Measurements from ENCODE around the gene TTBK2.

TTBK2 gene

DNA sequence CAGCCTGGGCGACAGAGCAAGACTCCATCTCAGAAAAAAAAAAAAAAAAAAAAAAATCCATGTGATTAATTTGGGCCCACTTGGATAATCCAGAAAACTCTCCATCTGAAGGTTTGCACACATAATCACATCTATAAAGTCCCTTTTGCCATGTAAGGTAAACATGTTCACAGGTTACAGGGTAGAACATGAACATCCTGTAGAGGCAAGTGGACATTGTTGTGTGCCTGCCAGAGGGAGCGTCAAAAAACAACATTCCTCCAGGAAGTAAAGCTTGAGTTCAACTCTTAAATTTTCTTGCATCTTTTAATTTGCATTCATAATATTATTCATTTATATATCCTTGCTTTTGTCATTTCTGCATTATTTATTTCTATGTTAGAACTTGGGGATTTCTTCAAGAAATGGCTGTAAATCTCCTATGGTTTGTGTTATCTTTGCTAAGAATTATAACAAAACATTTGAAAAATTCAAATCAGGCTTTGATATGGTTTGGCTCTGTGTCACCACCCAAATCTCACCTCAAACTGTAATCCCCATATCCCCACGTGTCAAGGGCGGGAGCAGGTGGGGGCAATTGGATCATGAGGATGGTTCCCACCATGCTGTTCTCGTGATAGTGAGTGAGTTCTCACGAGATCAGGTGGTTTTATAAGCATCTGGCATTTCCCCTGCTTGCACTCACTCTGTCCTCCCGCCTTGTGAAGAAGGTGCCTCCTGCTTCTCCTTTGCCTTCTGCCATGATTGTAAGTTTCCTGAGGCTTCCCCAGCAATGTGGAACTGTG lies 11.3 kb upstream of the TTBK2 start:
- no peaks in the 10 kb centered on the region for H3K9me3 ChIP-seq (ENCODE audit: control insufficient read depth, insufficient read depth, low read length)
- H3K36me3 ChIP-seq (ENCODE audit: control insufficient read depth, insufficient read depth, low read length), result no peaks in the 10 kb centered on the region
- H3K27me3 ChIP-seq (ENCODE audit: control insufficient read depth, insufficient read depth, low read length), result no peaks in the 10 kb centered on the region
- H3K9ac ChIP-seq (ENCODE audit: low read depth, low read length), result no peak overlapping the region
- no peak overlapping the region for H3K27ac ChIP-seq (ENCODE audit: low read depth, low read length)
- H3K4me1 ChIP-seq (ENCODE audit: control insufficient read depth, insufficient read depth, low read length), result no peaks in the 10 kb centered on the region
- no peak overlapping the region for H3K4me3 ChIP-seq (ENCODE audit: low read depth, low read length)

DNA sequence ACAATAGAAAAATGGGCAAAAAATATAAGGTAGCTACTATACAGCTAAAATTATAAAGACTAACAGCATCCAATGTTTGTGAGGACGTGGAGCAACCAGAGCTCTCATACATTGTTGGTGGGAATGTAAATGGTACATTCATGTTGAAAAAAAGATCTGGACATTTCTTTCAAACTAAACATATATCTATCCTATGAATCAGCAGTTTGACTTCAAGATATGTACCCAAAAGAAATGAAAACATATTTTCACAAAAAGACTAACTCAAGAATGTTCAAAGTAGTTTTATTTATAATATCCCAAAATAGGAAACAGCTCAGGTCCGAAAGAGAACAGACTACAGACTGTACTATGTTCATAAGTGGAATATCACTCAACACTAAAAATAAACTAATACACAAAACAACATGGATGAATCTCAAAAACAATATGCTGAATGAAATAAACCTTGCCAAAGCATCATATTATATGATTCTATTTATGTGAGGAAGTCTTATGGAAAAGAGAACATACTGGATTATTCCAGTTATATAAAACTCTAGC lies 8.8 kb upstream of the TTBK2 start:
- Histone ChIP-seq H3K27me3 (ENCODE audit: control insufficient read depth, insufficient read depth, low read length) (no peaks in the 10 kb centered on the region), H3K27ac (ENCODE audit: low read depth, low read length) (no peak overlapping the region), H3K9ac (ENCODE audit: low read depth, low read length) (no peak overlapping the region), H3K9me3 (ENCODE audit: control insufficient read depth, insufficient read depth, low read length) (no peaks in the 10 kb centered on the region), H3K4me3 (ENCODE audit: low read depth, low read length) (no peak overlapping the region), H3K36me3 (ENCODE audit: control insufficient read depth, insufficient read depth, low read length) (no peaks in the 10 kb centered on the region), H3K4me1 (ENCODE audit: control insufficient read depth, insufficient read depth, low read length) (no peaks in the 10 kb centered on the region)

DNA sequence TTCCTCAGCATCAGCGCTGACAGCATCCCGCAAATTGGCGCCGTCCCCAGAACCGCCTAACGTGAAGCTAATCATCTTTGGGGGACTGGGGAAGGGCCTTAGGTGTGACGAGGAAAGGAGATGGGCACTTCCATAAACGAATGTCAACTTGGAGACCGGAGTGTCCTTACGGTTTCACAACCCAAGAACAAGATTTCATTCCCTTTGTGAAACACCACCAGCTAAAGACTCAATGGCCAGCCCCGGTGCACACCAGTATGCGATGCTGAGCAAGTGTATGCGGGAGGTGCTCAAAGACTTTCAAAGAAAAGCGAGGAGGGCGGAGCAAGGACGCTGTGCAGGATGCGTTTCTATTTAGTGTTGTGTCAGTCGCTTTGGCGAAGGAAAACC lies 759 bp upstream of the TTBK2 start:
- Histone ChIP-seq H3K4me1 (ENCODE audit: control insufficient read depth, insufficient read depth, low read length) (peaks cover 13% of the 10 kb centered on the region; the same call in 1 of the 2 replicates), H3K36me3 (ENCODE audit: control insufficient read depth, insufficient read depth, low read length) (no peaks in the 10 kb centered on the region), H3K27ac (ENCODE audit: low read depth, low read length) (no peak overlapping the region), H3K27me3 (ENCODE audit: control insufficient read depth, insufficient read depth, low read length) (peaks cover 6% of the 10 kb centered on the region), H3K4me3 (ENCODE audit: low read depth, low read length) (peak overlapping the region; percentile 94), H3K9ac (ENCODE audit: low read depth, low read length) (no peak overlapping the region), H3K9me3 (ENCODE audit: control insufficient read depth, insufficient read depth, low read length) (no peaks in the 10 kb centered on the region)

DNA sequence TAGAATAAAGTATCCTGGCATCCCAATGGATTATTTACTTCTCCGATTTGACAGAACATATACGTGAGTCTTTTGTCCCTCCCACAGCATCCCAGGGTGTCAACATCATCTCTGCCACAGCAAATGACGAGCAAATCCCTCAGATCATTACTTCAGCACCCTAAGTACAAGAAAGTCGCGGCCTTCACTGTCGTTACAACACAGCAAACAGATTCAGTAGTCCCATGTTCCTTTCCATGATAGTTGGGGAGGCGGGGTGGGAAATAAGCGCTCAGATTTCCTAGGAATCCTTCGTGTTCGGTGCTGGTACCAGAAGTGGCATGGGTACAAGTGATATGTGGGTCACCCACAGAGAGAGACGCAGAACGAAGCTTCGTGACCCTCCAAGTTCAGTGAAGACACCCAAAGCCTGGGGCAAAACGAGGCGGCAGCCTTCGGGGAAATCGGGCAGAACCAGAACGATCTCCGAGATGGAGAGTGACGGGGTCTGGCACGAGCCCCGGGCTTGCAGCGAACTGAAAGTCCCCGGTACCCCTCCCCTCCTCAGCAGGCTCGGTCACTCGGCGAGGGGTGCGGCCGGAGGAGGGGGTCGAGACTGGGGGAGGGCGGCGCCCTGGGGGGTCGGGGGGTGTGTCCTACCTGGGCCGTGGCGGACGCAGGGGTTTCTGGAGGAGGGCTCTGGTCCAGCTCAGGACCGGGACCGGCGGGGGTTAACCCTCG lies 619 bp downstream of the TTBK2 start:
- H3K4me3 ChIP-seq (ENCODE audit: low read depth, low read length), result peak overlapping the region; percentile 94
- H3K9me3 ChIP-seq (ENCODE audit: control insufficient read depth, insufficient read depth, low read length), result no peaks in the 10 kb centered on the region
- peak overlapping the region; percentile 56 for H3K9ac ChIP-seq (ENCODE audit: low read depth, low read length)
- H3K4me1 ChIP-seq (ENCODE audit: control insufficient read depth, insufficient read depth, low read length), result peaks cover 13% of the 10 kb centered on the region; the same call in 1 of the 2 replicates
- no peaks in the 10 kb centered on the region for H3K36me3 ChIP-seq (ENCODE audit: control insufficient read depth, insufficient read depth, low read length)
- H3K27me3 ChIP-seq (ENCODE audit: control insufficient read depth, insufficient read depth, low read length), result peaks cover 6% of the 10 kb centered on the region
- peak overlapping the region; percentile 71 for H3K27ac ChIP-seq (ENCODE audit: low read depth, low read length)

DNA sequence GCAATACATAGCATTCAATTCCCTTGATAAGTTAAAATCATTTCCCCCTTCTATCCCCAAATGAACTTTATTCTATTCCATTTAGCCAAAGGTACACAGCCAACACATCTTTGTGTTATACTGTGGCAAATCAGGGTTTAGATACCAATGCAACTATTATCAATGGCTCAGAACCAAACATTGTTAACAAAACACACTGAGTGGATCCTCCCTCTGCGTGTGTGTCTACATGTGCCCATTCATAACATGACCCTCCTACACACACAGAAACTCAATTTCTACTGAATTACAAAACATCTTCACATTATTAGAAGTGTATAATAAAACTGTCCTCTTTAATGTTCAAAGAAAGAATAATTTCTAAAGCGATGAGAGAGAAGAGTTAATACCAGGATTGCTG lies 1.3 kb downstream of the TTBK2 start:
- Histone ChIP-seq H3K4me3 (ENCODE audit: low read depth, low read length) (peak overlapping the region; percentile 94), H3K9ac (ENCODE audit: low read depth, low read length) (peak overlapping the region; percentile 56), H3K36me3 (ENCODE audit: control insufficient read depth, insufficient read depth, low read length) (no peaks in the 10 kb centered on the region), H3K27ac (ENCODE audit: low read depth, low read length) (no peak overlapping the region), H3K27me3 (ENCODE audit: control insufficient read depth, insufficient read depth, low read length) (peaks cover 6% of the 10 kb centered on the region), H3K4me1 (ENCODE audit: control insufficient read depth, insufficient read depth, low read length) (peaks cover 13% of the 10 kb centered on the region; the same call in 1 of the 2 replicates), H3K9me3 (ENCODE audit: control insufficient read depth, insufficient read depth, low read length) (no peaks in the 10 kb centered on the region)

DNA sequence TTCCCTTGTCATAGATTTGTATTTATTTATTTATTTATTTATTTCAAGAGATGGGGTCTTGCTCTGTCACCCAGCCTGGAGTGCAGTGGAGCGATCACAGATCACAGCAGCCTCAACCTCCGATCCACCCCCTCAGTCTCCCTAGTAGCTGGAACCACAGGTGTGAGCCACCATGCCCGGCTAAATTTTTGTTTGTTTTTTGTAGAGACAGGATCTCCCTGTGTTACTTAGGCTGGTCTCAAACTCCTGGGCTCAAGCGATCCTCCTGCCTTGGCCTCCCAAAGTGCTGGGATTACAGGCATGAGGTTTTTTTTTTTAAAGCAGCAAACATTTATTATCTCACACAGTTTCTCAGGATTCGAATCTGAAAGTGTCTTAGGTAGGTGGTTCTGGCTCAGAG lies 2.5 kb downstream of the TTBK2 start:
- peaks cover 6% of the 10 kb centered on the region for H3K27me3 ChIP-seq (ENCODE audit: control insufficient read depth, insufficient read depth, low read length)
- H3K36me3 ChIP-seq (ENCODE audit: control insufficient read depth, insufficient read depth, low read length), result no peaks in the 10 kb centered on the region
- H3K9me3 ChIP-seq (ENCODE audit: control insufficient read depth, insufficient read depth, low read length), result no peaks in the 10 kb centered on the region
- H3K4me1 ChIP-seq (ENCODE audit: control insufficient read depth, insufficient read depth, low read length), result peaks cover 13% of the 10 kb centered on the region; the same call in 1 of the 2 replicates
- no peak overlapping the region for H3K9ac ChIP-seq (ENCODE audit: low read depth, low read length)
- H3K4me3 ChIP-seq (ENCODE audit: low read depth, low read length), result no peak overlapping the region
- H3K27ac ChIP-seq (ENCODE audit: low read depth, low read length), result no peak overlapping the region

DNA sequence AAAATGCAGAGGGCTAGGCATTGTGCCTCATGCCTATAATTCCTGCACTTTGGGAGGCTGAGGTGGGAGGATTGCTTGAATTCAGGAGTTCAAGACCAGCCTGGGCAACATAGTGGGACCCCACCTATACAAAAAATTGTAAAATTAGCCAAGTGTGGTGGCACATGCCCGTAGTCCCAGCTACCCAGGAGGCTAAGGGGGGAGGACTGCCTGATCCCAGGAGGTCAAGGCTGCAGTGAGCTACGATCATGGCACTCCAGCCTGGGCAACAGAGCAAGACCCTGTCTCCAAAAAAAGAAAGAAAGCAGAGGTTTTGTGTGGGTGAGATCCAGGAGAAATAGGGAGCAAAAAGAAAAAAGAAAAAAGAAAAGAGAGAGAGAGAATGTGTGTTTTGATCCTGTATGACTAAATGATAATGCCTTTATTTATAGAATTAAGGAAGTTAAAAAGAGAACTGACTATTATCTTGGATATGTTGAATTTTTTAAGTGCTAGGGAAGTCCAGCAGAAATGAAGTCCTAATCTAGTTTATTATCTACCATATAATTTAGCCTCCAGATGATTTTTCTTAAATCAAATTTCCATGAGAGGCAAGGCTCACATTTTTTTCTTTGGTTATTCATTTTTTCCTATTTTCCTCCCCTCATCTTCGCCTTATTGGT lies 4.8 kb downstream of the TTBK2 start:
- Histone ChIP-seq H3K9ac (ENCODE audit: low read depth, low read length) (no peak overlapping the region), H3K27ac (ENCODE audit: low read depth, low read length) (no peak overlapping the region), H3K4me3 (ENCODE audit: low read depth, low read length) (no peak overlapping the region), H3K27me3 (ENCODE audit: control insufficient read depth, insufficient read depth, low read length) (no peaks in the 10 kb centered on the region), H3K9me3 (ENCODE audit: control insufficient read depth, insufficient read depth, low read length) (no peaks in the 10 kb centered on the region), H3K36me3 (ENCODE audit: control insufficient read depth, insufficient read depth, low read length) (no peaks in the 10 kb centered on the region), H3K4me1 (ENCODE audit: control insufficient read depth, insufficient read depth, low read length) (peaks cover 8% of the 10 kb centered on the region; the same call in 1 of the 2 replicates)

DNA sequence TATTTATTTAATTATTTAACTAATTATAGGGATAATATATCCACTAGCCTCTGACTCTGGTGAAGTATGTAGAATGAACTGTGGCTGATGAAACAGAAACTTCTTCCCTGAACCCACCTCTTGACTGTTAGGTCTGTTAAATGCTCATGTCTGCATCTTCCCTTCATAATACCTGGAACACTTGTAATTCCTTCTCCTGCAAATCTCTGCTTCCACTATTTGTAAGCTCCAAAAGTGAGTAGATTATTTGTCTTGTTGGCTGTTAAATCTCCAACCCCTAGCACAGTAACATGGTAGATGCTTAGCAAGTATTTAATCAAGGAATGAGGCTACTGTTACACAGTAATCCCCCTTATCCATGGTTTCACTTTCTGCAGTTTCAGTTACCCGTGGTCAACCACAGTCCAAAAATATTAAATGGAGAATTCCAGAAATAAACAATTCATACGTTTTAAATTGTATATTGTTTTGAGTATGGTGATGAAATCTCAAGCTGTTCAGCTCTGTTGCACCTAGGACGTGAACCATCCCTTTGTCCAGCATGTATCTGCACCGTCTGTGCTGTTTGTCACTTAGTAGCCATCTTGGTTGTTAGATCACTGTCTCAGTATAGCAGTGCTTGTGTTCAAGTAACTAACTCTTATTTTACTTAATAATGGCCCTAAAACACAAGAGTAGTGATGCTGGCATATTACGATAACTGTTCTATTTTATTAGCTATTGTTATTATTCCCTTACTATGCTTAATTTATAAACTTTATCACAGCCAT lies 5.7 kb downstream of the TTBK2 start:
- Histone ChIP-seq H3K4me3 (ENCODE audit: low read depth, low read length) (no peak overlapping the region), H3K4me1 (ENCODE audit: control insufficient read depth, insufficient read depth, low read length) (peaks cover 8% of the 10 kb centered on the region; the same call in 1 of the 2 replicates), H3K9ac (ENCODE audit: low read depth, low read length) (no peak overlapping the region), H3K36me3 (ENCODE audit: control insufficient read depth, insufficient read depth, low read length) (no peaks in the 10 kb centered on the region), H3K9me3 (ENCODE audit: control insufficient read depth, insufficient read depth, low read length) (no peaks in the 10 kb centered on the region), H3K27me3 (ENCODE audit: control insufficient read depth, insufficient read depth, low read length) (no peaks in the 10 kb centered on the region), H3K27ac (ENCODE audit: low read depth, low read length) (no peak overlapping the region)

DNA sequence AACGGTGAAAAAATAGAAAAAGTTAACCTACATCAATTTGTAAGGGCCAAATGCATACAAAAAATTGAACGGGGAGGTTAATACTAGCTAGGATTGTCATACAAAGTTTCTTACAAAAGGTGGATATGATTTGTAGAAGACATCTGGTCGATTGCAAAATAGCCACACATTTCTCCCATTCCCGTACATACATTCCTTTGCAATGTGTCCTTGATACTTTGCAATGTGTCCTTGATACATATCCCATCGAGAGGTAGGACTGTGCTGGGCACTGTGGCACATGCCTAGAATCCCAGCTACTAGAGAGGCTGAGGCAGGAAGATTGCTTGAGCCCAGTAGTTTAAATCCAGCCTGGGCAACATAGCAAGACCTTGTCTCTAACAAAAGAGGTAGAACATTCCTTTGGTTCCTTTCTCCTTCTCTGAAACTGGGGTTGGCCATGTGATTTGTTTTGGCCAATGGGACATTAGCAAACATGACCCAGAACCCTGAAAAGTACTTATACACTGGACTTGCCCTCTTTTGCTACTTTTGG lies 9.5 kb downstream of the TTBK2 start:
- H3K27me3 ChIP-seq (ENCODE audit: control insufficient read depth, insufficient read depth, low read length), result no peaks in the 10 kb centered on the region
- H3K27ac ChIP-seq (ENCODE audit: low read depth, low read length), result no peak overlapping the region
- H3K36me3 ChIP-seq (ENCODE audit: control insufficient read depth, insufficient read depth, low read length), result no peaks in the 10 kb centered on the region
- peaks cover 3% of the 10 kb centered on the region; the same call in 1 of the 2 replicates for H3K4me1 ChIP-seq (ENCODE audit: control insufficient read depth, insufficient read depth, low read length)
- H3K4me3 ChIP-seq (ENCODE audit: low read depth, low read length), result no peak overlapping the region
- H3K9ac ChIP-seq (ENCODE audit: low read depth, low read length), result no peak overlapping the region
- H3K9me3 ChIP-seq (ENCODE audit: control insufficient read depth, insufficient read depth, low read length), result no peaks in the 10 kb centered on the region

DNA sequence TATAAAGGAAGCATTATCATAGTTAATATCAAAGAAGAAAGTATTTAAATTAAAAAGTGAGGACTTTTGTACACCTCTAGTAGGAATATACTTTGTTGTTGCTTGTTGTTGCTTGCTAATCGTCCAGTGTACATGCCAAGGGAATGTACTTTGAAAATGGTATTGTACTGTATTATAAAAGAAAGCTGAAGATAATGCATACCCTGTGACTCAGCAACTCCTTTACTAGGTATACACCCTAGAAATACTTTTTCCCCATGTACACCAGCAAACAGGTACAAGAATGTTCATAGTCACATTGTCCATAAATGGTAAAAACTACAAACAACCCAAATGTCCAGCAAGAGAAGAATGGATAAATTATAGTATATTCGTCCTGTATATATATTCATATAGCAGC lies 12.0 kb downstream of the TTBK2 start:
- Histone ChIP-seq H3K36me3 (ENCODE audit: control insufficient read depth, insufficient read depth, low read length) (no peaks in the 10 kb centered on the region), H3K27ac (ENCODE audit: low read depth, low read length) (no peak overlapping the region), H3K9ac (ENCODE audit: low read depth, low read length) (no peak overlapping the region), H3K27me3 (ENCODE audit: control insufficient read depth, insufficient read depth, low read length) (no peaks in the 10 kb centered on the region), H3K9me3 (ENCODE audit: control insufficient read depth, insufficient read depth, low read length) (no peaks in the 10 kb centered on the region), H3K4me3 (ENCODE audit: low read depth, low read length) (no peak overlapping the region), H3K4me1 (ENCODE audit: control insufficient read depth, insufficient read depth, low read length) (peaks cover 4% of the 10 kb centered on the region; the same call in 1 of the 2 replicates)
